Measurements from ENCODE around the gene MRPL55. TPM values are rescaled to one million over a fixed set of nuclear protein-coding genes. Genes with fewer than 3 reads are reported as not detected.

The MRPL55 gene
- total RNA-seq, 1 donor from 2014 or later = 36.2 TPM

- intact Hi-C loops (cut with micrococcal nuclease) = no loop called here
Measured at GRCh38 chr1:228088586-228089498, 20.3 kb downstream of the MRPL55 start.

DNA sequence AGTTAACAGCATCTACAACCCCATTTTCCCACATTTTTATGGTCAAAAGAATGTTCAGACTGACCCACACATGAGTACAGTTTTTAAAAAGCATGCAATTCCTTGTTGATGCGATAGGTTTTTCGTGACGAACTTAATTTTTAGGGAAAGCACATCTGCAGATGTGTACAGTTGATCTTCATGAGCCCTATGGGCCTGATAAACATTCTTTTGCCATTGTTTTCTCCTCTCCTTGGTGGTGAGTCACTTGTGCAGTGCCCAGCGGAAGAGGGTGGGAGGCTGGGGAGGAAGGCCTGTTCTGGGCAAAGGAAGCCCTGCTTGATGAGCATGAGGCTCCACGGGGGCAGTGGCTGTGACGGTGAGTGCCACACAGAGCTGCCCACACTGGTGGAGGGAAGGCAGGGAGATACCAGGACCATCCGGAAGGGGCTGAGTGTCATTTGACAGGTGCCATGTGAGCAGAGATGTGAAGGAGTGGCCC, 21.3 kb downstream of the MRPL55 start:
- intact Hi-C loops (cut with micrococcal nuclease) = no loop called here

- intact Hi-C loops (cut with micrococcal nuclease) = no loop called here
Measured at GRCh38 chr1:228085287-228085951, 23.7 kb downstream of the MRPL55 start.

DNA sequence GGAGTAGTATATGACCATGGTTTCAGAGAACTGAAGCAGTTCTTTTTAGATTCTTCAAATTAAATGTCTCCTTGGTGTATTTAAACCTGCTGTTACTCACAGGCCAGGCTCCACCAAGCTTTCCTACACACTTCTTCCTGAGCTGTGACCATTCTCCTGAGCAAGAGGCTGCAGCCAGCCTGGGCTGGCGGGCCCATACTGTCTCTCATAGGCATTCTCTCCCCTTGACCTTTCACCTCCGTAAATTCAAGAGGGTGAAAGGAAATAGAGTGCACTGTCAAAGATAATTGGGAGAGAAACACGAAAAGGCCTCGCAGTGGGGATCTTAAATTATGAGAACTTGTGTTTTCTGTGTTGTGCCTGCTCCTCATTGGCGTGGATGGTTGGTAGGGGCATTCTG, 24.3 kb downstream of the MRPL55 start:
- intact Hi-C loops (cut with micrococcal nuclease) = loop anchor here (5.0 kb wide), 2 partner anchors 373 to 522 kb away; partner anchors contain the start of gene ZNF678

DNA sequence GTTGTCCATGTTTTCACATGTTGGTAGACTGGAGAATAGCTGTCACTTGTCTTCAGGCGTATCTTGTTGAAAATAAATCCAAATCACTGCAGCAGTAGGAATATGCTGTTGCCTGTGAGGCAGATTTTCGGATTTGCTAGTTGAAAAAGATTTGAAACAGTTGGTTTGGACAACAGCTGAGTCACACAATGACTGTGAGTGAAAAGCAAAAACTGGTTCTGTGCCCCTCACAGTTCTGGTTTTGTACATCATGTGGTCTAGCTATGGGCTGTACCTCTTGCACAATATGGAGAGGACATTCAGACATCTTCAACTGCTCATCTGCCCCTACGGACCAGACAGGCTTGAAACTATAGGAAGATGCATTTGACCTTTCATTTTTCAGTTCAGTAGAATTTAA, 24.8 kb downstream of the MRPL55 start:
- intact Hi-C loops (cut with micrococcal nuclease) = loop anchor here (5.0 kb wide), 2 partner anchors 373 to 522 kb away; partner anchors contain the start of gene ZNF678

- intact Hi-C loops (cut with micrococcal nuclease) = loop anchor here (2.0 to 5.0 kb wide), 4 partner anchors 349 to 541 kb away; partner anchors contain the start of genes JMJD4, SNAP47 and ZNF678
Measured at GRCh38 chr1:228083871-228084278, 25.2 kb downstream of the MRPL55 start.

DNA sequence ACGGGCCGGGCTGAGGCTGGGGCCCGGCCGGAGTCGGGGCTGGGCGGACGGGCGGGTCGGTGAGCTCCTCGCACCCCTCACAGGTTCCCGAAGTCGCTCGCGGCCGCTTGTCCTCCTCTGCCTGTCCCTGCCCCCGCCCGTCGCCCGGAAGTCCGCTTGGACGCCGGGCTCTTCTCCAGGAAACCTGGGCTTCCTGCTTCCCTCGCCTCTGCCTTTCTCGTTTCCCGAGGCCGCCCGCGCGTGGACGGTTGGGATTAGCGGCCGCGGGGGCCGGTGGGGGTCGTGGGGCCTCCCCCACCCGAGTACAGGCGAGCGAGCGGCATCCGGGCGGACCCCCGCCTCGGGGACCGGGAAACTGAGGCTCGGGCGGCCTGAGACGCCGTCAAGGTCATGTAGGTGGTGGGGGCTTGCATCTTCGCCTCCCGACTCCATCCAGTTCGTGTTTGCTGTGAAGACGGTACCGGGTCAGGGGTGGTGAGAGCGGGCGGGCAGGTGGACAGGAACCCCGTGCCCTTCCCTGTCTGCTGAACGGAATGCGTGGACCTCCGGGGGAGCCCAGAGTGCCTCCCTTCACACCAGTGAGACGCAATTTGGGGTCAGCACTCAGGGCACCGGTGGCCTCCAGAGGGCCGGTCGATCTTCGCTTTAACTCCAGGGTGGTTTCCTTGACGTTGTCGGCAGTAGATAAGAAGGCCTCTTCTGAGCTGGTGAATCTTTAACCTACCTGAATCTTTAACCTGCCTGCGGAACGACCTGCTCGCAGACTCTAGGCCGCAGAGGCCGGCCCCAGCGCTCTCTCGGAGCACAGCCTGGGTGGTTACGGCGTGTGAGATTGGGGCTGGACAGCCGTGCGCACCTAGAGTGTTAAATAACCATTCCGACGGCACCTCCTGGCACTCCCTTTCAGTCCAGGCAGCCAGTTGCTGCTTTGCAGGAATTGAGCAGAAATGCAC, 25.9 kb downstream of the MRPL55 start:
- intact Hi-C loops (cut with micrococcal nuclease) = loop anchor here (1.0 to 5.0 kb wide), 11 partner anchors 20 to 540 kb away; partner anchors contain the start of genes C1orf35, GUK1, JMJD4 and MRPL55

GRCh38 chr1:228082214-228082917, 26.7 kb downstream of the MRPL55 start, which contains the start of gene ARF1:
Gene ARF1, plus strand, starts transcription at chr1:228082708. Its CDS starts 14,407 bp downstream, at chr1:228097115.
- intact Hi-C loops (cut with micrococcal nuclease) = loop anchor here (1.0 to 5.0 kb wide), 11 partner anchors 21 to 540 kb away; partner anchors contain the start of genes C1orf35, GUK1, JMJD4 and MRPL55

GRCh38 chr1:228081578-228082213, 27.4 kb downstream of the MRPL55 start:
- intact Hi-C loops (cut with micrococcal nuclease) = loop anchor here (1.0 to 5.0 kb wide), 11 partner anchors 22 to 539 kb away; partner anchors contain the start of genes C1orf35, GUK1, JMJD4 and MRPL55

- intact Hi-C loops (cut with micrococcal nuclease) = loop anchor here (5.0 kb wide), 2 partner anchors 376 to 519 kb away; partner anchors contain the start of gene ZNF678
Measured at GRCh38 chr1:228081144-228081543, 28.0 kb downstream of the MRPL55 start.

GRCh38 chr1:228079601-228080263, 29.4 kb downstream of the MRPL55 start:
- intact Hi-C loops (cut with micrococcal nuclease) = loop anchor here (5.0 kb wide), 2 partner anchors 378 to 517 kb away; partner anchors contain the start of gene ZNF678

DNA sequence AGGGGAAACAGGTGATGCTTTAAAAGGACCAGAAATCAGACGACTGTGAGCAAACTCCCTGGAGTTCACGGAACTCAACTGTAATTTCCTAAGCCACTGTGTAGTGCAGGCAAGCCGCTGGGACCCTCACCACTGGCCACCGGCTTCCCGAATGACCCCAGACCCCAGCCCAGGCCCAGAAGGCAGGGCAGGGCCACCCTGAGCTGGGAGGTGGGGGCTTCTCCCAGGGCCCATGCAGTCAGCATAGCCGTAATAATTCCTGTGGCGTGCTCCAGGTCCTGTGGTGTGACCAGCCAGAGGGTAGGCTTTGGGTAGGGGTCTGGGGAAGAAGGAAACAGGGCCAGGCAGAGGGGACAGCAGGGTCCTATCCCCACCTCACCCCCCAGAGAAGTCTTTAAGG, 30.1 kb downstream of the MRPL55 start:
- intact Hi-C loops (cut with micrococcal nuclease) = no loop called here

- intact Hi-C loops (cut with micrococcal nuclease) = no loop called here
Measured at GRCh38 chr1:228077565-228078330, 31.4 kb downstream of the MRPL55 start.

- intact Hi-C loops (cut with micrococcal nuclease) = no loop called here
Measured at GRCh38 chr1:228076796-228077430, 32.2 kb downstream of the MRPL55 start.

GRCh38 chr1:228075801-228076271, 33.3 kb downstream of the MRPL55 start:
- intact Hi-C loops (cut with micrococcal nuclease) = no loop called here

DNA sequence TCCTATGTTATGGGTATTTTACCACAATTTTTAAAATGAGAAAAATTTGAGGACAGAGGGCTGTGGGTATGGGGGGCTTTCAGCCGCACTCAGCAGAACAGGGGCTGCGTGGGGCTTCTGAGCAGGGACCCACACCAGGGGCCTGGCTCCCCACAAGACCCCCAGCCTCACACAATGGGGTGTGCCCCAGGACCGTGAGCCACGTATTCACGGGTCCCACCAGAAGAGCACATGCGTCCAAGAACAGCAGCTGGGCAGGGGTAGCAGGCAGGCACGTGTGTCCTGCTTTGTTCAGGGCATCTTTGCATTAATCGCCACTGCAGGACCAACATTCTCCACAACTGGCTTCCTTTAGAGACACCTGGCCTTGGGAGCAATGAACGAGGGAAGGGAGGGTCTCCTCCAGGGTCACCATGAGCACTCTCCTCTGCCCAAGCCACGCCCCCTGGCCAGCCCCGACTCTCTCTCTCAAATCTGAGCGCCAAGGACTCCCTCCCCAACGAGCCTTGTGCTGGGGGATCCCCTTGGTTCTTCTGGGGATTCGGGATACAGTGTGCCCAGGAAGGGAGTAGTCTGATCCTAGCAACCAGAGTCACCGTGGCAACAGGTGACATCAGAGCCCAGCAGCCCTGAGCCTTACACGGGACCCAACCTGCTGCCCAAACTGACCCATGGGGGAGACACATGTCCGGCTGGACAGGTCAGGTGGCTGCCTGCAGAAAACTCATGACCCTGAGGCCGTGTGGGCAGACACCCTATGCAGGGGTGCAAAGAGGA, 34.0 kb downstream of the MRPL55 start:
- intact Hi-C loops (cut with micrococcal nuclease) = no loop called here
